GM12865 (cell line): Measurements from ENCODE around the gene PACS1.
"Not testable (repeated sequence)": the region's sequence is repeated elsewhere in the genome, so short reads cannot be mapped to it uniquely, and the experiment has no call there.

ENCODE experiments used
- DNase-seq: peaks from one replicate; pipeline ENCODE4 v3.0.0; 2010; ENCODE audit warnings: low read depth
- H3K4me3 ChIP-seq: 2 replicates; pipeline ENCODE4 v1.5.1; 2011; ENCODE audit warnings: mild to moderate bottlenecking, low read depth, low read length, control low read depth
- CTCF ChIP-seq: IDR thresholded peaks from 2 replicates; pipeline ENCODE4 v1.5.1; 2011; ENCODE audit warnings: low read length, control low read depth, low read depth, inconsistent platforms; ENCODE audit not compliant: insufficient read depth; ENCODE audit errors: missing control alignments

PACS1 gene

DNA sequence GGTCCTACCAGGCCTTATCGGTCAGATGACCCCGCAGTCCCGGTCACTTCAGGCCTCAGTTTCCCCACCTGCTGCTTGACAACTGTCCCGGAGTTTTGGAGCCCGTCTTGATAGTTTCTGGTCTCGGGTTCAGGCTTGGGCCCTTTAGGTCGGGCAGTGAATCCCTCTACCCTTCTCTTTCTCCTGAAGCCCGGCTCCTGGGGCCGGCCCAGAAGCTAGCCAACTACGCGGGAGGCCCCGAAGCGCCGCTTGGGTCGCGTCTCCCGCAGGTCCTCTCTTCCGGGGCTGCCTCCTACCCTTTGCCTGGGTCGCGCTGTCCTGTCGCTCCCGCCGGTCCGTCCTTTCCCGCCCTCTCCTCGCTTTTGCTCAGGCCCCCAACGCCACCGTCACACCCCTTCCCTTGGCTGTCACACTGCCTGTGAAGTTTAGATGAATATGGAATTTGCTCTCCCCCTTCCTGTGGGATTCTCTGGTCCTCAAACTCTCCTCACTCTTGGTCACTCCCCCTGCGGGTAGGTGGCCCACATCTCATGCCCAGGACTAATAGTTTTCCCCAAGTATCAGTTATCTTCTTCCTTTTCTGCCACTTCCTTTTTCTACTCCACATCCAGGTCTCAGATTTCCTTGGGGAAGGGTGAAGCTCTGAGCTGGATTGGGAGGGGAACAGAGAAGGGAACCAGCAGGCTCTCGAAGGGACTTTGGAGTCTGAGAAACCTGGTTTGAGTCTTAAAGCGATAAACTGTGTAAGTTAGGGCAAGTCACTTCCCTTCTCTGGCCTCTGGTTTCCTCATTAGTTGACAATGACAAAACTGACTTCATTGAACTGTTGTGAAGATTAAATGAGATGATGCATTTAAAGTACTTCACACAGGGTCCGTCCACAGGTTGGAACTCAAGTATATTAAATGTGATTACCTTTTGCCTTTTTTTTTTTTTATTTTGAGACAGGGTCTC, 199.2 kb downstream of the PACS1 start:
- peak; percentile 34 for DNase-seq
- no peak for TF ChIP-seq CTCF
- peak overlapping the region; percentile 99 for H3K4me3 ChIP-seq

DNA sequence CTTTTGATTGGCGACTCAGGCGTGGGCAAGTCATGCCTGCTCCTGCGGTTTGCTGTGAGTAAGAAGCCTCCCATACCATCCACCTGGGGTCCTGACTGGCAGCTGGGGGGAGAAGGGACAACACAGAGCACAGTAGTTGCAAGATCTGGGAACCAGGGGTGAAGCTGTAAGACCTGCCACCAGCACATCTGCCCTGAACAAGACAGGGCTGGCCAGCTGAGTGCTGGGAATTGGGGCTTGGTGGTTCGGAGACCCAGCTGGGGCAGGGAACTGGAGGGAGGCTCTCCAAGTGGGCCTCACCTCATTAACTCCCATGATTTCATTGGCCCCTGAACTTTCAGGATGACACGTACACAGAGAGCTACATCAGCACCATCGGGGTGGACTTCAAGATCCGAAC, 201.7 kb downstream of the PACS1 start:
- no peak for TF ChIP-seq CTCF
- no peak overlapping the region for H3K4me3 ChIP-seq
- no peak for DNase-seq

- no peak for DNase-seq
- no peak overlapping the region for H3K4me3 ChIP-seq
- TF ChIP-seq CTCF: no peak
Measured at GRCh38 chr11:66272596-66272995, 202.5 kb downstream of the PACS1 start.

GRCh38 chr11:66274219-66274618, 204.1 kb downstream of the PACS1 start:
- no peak for DNase-seq
- H3K4me3 ChIP-seq: no peak overlapping the region
- no peak for TF ChIP-seq CTCF

DNA sequence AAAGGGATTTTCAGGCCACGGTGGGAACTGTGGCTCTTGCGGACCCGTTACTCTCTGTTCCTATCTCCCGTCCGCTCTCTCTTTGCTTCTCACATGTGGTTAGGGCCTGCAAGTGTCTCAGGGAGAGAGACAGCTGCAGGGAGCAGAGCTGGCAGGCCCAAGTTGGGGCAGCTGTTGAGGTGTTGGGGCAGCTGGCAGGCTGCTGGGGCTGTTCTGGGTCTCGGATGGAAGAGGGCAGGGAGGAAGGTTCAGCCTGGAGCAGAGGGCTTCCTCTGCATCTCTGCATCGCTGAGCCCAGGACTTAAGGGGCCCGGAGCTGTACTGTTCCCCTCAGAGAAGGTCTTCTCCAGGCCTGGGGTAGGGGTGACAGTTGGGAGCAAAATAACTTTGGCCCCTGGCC, 205.3 kb downstream of the PACS1 start:
- DNase-seq: no peak
- no peak overlapping the region for H3K4me3 ChIP-seq
- TF ChIP-seq CTCF: no peak

DNA sequence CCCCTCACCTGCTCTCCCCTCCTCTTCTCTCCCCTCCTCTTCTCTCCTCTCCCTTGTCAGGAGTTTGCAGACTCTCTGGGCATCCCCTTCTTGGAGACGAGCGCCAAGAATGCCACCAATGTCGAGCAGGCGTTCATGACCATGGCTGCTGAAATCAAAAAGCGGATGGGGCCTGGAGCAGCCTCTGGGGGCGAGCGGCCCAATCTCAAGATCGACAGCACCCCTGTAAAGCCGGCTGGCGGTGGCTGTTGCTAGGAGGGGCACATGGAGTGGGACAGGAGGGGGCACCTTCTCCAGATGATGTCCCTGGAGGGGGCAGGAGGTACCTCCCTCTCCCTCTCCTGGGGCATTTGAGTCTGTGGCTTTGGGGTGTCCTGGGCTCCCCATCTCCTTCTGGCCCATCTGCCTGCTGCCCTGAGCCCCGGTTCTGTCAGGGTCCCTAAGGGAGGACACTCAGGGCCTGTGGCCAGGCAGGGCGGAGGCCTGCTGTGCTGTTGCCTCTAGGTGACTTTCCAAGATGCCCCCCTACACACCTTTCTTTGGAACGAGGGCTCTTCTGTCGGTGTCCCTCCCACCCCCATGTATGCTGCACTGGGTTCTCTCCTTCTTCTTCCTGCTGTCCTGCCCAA, 206.0 kb downstream of the PACS1 start:
- no peak for TF ChIP-seq CTCF
- H3K4me3 ChIP-seq: no peak overlapping the region
- DNase-seq: no peak

DNA sequence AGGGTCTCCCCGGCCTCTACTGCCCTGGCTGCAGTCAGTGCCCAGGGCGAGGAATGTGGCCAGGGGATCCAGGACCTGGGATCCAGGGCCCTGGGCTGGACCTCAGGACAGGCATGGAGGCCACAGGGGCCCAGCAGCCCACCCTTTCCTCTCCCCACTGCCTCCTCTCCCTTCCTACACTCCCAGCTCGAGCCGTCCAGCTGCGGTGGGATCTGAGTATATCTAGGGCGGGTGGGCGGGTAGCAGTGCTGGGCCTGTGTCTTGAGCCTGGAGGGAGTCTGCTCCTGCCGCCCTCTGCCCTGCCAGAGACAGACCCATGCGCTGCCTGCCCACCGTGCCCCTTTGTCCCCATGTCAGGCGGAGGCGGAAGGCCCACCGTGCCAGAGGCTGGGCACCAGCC, 206.5 kb downstream of the PACS1 start:
- H3K4me3 ChIP-seq, DNase-seq: not testable (repeated sequence)

DNA sequence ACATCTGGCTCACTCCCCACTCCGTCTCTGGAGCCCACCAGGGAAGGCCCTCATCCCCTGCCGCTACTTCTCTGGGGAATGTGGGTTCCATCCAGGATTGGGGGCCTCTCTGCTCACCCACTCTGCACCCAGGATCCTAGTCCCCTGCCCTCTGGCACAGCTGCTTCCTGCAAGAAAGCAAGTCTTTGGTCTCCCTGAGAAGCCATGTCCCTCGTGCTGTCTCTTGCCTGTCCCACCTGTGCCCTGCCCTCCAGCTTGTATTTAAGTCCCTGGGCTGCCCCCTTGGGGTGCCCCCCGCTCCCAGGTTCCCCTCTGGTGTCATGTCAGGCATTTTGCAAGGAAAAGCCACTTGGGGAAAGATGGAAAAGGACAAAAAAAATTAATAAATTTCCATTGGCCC, 207.0 kb downstream of the PACS1 start:
- not testable (repeated sequence) for H3K4me3 ChIP-seq

More for the DNA sequence above, 207.0 kb downstream of the PACS1 start:
- not testable (repeated sequence) for DNase-seq
